GM13977 (cell line): Measurements from ENCODE around the gene THAP5.

ENCODE experiments used
- DNase-seq: peaks from one replicate; pipeline ENCODE4 v3.0.0; 2012; ENCODE audit warnings: low spot score
- in situ Hi-C: fragments of 300-500 bp; cut with MboI; formaldehyde crosslinking; loops from one replicate; pipeline ENCODE4 v1.12.0; 2022; ENCODE audit warnings: low sequenced_read_pairs, low pct_unique_long_range_greater_than_20kb, mixed read lengths, inconsistent platforms; ENCODE audit not compliant: unreplicated experiment
- TF ChIP-seq, protein P1 (sequence below): IDR thresholded peaks from 2 replicates; pipeline ENCODE4 v1.5.1; 2012; ENCODE audit warnings: mild to moderate bottlenecking, control low read depth; ENCODE audit not compliant: insufficient read depth; ENCODE audit errors: extremely low read depth, missing control alignments

The THAP5 gene

DNA sequence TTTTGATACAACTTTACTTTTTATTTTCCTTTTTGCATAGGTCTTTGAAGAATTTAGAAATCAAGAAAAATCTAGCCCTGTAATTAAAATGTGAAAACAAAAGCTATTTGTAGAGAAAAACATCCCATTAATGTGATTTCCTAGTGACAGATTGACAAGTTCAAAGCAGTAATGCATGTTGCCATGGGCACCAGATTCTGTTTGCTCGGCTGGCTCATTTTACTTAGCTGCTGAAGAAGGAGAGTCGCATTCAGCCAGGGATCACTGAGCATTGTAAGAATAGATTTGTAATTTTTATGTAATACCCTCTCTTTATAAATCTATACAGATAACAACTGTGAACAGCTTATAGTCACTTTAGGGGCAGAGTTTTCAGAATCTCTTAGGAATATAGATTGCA lies 28.6 kb upstream of the THAP5 start:
- in situ Hi-C loops = no loop called here
- DNase-seq = no peak
- TF ChIP-seq, protein P1, sequence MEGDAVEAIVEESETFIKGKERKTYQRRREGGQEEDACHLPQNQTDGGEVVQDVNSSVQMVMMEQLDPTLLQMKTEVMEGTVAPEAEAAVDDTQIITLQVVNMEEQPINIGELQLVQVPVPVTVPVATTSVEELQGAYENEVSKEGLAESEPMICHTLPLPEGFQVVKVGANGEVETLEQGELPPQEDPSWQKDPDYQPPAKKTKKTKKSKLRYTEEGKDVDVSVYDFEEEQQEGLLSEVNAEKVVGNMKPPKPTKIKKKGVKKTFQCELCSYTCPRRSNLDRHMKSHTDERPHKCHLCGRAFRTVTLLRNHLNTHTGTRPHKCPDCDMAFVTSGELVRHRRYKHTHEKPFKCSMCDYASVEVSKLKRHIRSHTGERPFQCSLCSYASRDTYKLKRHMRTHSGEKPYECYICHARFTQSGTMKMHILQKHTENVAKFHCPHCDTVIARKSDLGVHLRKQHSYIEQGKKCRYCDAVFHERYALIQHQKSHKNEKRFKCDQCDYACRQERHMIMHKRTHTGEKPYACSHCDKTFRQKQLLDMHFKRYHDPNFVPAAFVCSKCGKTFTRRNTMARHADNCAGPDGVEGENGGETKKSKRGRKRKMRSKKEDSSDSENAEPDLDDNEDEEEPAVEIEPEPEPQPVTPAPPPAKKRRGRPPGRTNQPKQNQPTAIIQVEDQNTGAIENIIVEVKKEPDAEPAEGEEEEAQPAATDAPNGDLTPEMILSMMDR = no peak

DNA sequence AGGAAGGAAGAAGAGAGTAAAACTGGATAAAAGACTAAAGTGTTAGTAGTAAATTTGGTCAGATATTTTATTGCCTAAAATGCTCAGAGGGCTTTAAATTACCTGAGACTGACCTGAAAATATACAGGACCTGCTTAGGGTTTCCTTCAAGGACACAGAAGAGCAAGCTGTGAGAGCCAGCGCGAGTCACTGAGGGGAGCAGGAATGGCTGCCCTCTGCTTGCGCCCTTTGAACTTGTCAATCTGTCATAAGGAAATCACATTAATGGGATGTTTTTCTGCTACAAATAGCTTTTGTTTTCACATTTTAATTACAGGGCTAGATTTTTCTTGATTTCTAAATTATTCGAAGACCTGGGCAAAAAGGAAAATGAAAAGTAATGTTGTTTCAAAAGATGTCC lies 27.1 kb upstream of the THAP5 start:
- DNase-seq = no peak
- in situ Hi-C loops = no loop called here
- TF ChIP-seq, protein P1 = no peak

DNA sequence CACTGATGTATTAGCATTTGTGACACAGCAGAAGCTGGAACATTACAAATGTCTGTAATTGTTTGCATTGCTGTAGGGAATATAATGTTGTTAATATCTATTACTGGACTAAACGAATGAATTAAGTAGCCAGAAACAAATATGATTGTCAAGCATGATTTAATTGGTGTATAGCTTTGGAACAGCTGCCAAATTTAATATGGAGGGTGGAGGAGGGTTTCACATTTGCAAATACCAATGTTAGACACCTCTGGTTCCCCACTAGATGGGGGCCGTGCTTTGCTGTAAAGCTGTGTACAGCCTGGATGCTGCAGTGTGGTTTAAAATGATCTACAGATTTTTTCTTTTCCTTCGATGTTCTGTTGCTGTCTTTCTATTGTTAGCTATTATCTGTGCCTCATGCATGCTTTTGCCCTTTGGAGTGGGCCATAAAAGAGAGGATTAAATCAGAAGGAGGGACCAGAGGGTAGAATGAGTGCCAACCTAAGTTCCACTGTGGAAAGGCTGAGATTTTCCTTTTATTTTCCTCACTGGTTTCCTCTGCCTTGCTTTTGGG lies 23.2 kb upstream of the THAP5 start:
- TF ChIP-seq, protein P1 = peak; percentile 12
- in situ Hi-C loops = no loop called here
- no peak for DNase-seq

DNA sequence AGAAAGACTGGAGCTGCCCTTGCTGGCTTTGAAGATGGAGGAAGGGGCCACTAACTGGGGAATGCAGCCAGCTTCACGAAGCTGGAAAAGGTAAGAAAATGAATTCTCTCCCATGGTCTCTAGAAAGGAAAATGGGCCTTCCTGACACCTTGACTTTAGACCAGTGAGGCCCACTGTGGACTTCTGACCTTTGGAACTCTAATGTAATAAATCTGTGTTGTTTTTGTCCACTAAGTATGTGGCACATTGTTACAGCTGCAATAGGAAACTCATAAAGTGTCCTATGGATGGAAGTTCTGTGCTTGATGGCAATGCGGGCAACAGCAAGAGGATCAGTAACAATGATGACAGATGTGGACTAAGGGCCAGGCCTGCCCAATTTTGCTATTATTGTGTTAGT lies 21.1 kb upstream of the THAP5 start:
- no peak for DNase-seq
- TF ChIP-seq, protein P1 = no peak
- in situ Hi-C loops = no loop called here

DNA sequence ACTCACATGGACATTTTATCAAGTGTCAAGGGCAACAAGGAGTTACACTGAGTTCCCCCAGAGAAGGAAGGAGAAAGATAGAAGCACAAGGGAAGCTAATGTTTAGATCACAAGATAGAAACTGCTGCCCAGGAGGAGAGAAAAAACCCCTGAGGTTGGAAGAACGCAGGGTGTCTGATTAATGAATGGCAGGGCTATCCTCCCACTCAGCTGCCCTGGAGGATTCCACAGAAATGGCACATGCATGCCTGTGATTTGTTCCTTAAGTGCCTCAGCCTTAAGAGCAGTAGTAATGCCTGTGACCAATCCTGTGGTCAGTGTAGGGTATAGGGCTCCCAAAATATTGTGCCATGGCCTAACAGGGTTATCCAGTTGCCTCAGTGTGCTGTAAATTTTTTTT lies 20.4 kb upstream of the THAP5 start:
- in situ Hi-C loops = no loop called here

DNA sequence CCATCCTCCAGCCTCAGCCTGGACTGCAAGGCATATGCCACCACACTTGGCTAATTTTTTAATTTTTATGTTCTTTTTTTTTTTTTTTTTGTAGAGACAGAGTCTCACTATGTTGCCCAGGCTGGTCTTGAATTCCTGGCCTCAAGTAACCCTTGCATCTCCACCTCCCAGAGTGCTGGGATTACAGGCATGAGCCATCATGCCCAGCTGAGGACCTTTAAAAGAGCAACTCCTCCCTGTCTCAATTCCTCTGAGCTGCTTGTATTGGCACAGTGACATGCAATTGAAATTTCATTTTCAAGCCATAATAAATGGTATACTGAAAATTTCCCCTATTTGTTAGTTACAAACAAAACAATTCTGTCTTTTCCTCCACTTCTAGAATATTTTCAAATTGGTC lies 19.7 kb upstream of the THAP5 start:
- DNase-seq = no peak
- in situ Hi-C loops = no loop called here
- TF ChIP-seq, protein P1 = no peak

More for the DNA sequence above, 20.4 kb upstream of the THAP5 start:
- DNase-seq = no peak
- TF ChIP-seq, protein P1 = no peak
